T-helper 1 cell treated with Interleukin-12 subunit alpha and Interleukin-12 subunit beta and Interleukin-4 antibody, amounts not matched to agents 30 μg/mL and 1 μg/mL, for 36 hours (primary cell): ENCODE results near the gene PIK3CD.
A peak's percentile ranks its signal among the peaks of the same experiment; 100 is the strongest.
"Not testable (repeated sequence)": the region's sequence is repeated elsewhere in the genome, so short reads cannot be mapped to it uniquely, and the experiment has no call there.

Experiments
- H3K27ac Mint-ChIP-seq: one replicate; pipeline ENCODE4 v1.8.0; 2021; ENCODE audit warnings: mild to moderate bottlenecking, mixed read lengths
- H3K27me3 Mint-ChIP-seq: one replicate; pipeline ENCODE4 v1.8.0; 2021; ENCODE audit warnings: low read depth, mixed read lengths
- H3K36me3 Mint-ChIP-seq: one replicate; pipeline ENCODE4 v1.8.0; 2021; ENCODE audit warnings: low read depth, mixed read lengths
- H3K4me1 Mint-ChIP-seq: one replicate; pipeline ENCODE4 v1.8.0; 2021; ENCODE audit warnings: low read depth, mixed read lengths
- H3K4me3 Mint-ChIP-seq: one replicate; pipeline ENCODE4 v1.8.0; 2021; ENCODE audit warnings: mild to moderate bottlenecking, moderate library complexity, mixed read lengths
- H3K9me3 Mint-ChIP-seq: one replicate; pipeline ENCODE4 v1.8.0; 2021; ENCODE audit warnings: mixed read lengths

PIK3CD gene

GRCh38 chr1:9731051-9731537 lies 79.6 kb downstream of the PIK3CD start:
- H3K4me1 Mint-ChIP-seq: peaks cover 41% of the 10 kb centered on the region
- H3K27ac Mint-ChIP-seq: peak overlapping the region; percentile 74
- H3K4me3 Mint-ChIP-seq: no peak overlapping the region
- no peaks in the 10 kb centered on the region for H3K9me3 Mint-ChIP-seq
- H3K27me3 Mint-ChIP-seq: no peaks in the 10 kb centered on the region
- peaks cover 72% of the 10 kb centered on the region for H3K36me3 Mint-ChIP-seq

- Mint-ChIP-seq H3K4me1 (peaks cover 41% of the 10 kb centered on the region), H3K36me3 (peaks cover 73% of the 10 kb centered on the region), H3K9me3 (no peaks in the 10 kb centered on the region), H3K4me3 (no peak overlapping the region), H3K27me3 (no peaks in the 10 kb centered on the region), H3K27ac (peak overlapping the region; percentile 71)
Observed at GRCh38 chr1:9731561-9731960, 80.0 kb downstream of the PIK3CD start.

GRCh38 chr1:9732123-9732971 lies 80.8 kb downstream of the PIK3CD start:
- Mint-ChIP-seq H3K27ac (peak overlapping the region; percentile 71), H3K36me3 (peaks cover 68% of the 10 kb centered on the region), H3K27me3 (no peaks in the 10 kb centered on the region), H3K9me3 (no peaks in the 10 kb centered on the region), H3K4me3 (no peak overlapping the region), H3K4me1 (peaks cover 46% of the 10 kb centered on the region)

GRCh38 chr1:9733160-9733789 lies 81.7 kb downstream of the PIK3CD start:
- Mint-ChIP-seq H3K4me3 (no peak overlapping the region), H3K4me1 (peaks cover 43% of the 10 kb centered on the region), H3K27ac (peak overlapping the region; percentile 78), H3K27me3 (no peaks in the 10 kb centered on the region), H3K36me3 (peaks cover 67% of the 10 kb centered on the region), H3K9me3 (no peaks in the 10 kb centered on the region)

GRCh38 chr1:9735800-9736199 lies 84.3 kb downstream of the PIK3CD start:
- H3K36me3 Mint-ChIP-seq: peaks cover 57% of the 10 kb centered on the region
- H3K27ac Mint-ChIP-seq: peak overlapping the region; percentile 20

GRCh38 chr1:9736241-9736640 lies 84.7 kb downstream of the PIK3CD start:
- Mint-ChIP-seq H3K36me3 (peaks cover 57% of the 10 kb centered on the region), H3K27me3 (no peaks in the 10 kb centered on the region), H3K27ac (no peak overlapping the region), H3K9me3 (no peaks in the 10 kb centered on the region), H3K4me1 (peaks cover 26% of the 10 kb centered on the region), H3K4me3 (no peak overlapping the region)

More at GRCh38 chr1:9735800-9736199, 84.3 kb downstream of the PIK3CD start:
- H3K4me3 Mint-ChIP-seq: no peak overlapping the region
- H3K27me3 Mint-ChIP-seq: no peaks in the 10 kb centered on the region
- H3K4me1 Mint-ChIP-seq: peaks cover 27% of the 10 kb centered on the region
- H3K9me3 Mint-ChIP-seq: no peaks in the 10 kb centered on the region

GRCh38 chr1:9737057-9737456 lies 85.5 kb downstream of the PIK3CD start:
- Mint-ChIP-seq H3K27ac (no peak overlapping the region), H3K36me3 (peaks cover 56% of the 10 kb centered on the region), H3K9me3 (no peaks in the 10 kb centered on the region), H3K4me1 (peaks cover 22% of the 10 kb centered on the region), H3K27me3 (no peaks in the 10 kb centered on the region), H3K4me3 (no peak overlapping the region)

- Mint-ChIP-seq H3K4me1 (peaks cover 19% of the 10 kb centered on the region), H3K9me3 (no peaks in the 10 kb centered on the region), H3K27me3 (no peaks in the 10 kb centered on the region), H3K36me3 (peaks cover 52% of the 10 kb centered on the region), H3K4me3 (no peak overlapping the region), H3K27ac (no peak overlapping the region)
Observed at GRCh38 chr1:9737671-9738070, 86.1 kb downstream of the PIK3CD start.

- Mint-ChIP-seq H3K27me3 (no peaks in the 10 kb centered on the region), H3K4me1 (no peaks in the 10 kb centered on the region), H3K36me3 (peaks cover 41% of the 10 kb centered on the region), H3K4me3 (no peak overlapping the region), H3K9me3 (no peaks in the 10 kb centered on the region), H3K27ac (no peak overlapping the region)
Observed at GRCh38 chr1:9744106-9744799, 92.7 kb downstream of the PIK3CD start.

- no peaks in the 10 kb centered on the region for H3K9me3 Mint-ChIP-seq
- H3K4me3 Mint-ChIP-seq: no peak overlapping the region
- H3K27me3 Mint-ChIP-seq: no peaks in the 10 kb centered on the region
- H3K27ac Mint-ChIP-seq: no peak overlapping the region
- peaks cover 44% of the 10 kb centered on the region for H3K36me3 Mint-ChIP-seq
- H3K4me1 Mint-ChIP-seq: no peaks in the 10 kb centered on the region
Observed at GRCh38 chr1:9746211-9746610, 94.7 kb downstream of the PIK3CD start.

- H3K36me3 Mint-ChIP-seq: peaks cover 45% of the 10 kb centered on the region
- no peak overlapping the region for H3K27ac Mint-ChIP-seq
- H3K4me1 Mint-ChIP-seq: peaks cover 2% of the 10 kb centered on the region
- no peaks in the 10 kb centered on the region for H3K27me3 Mint-ChIP-seq
- H3K9me3 Mint-ChIP-seq: no peaks in the 10 kb centered on the region
- no peak overlapping the region for H3K4me3 Mint-ChIP-seq
Observed at GRCh38 chr1:9746651-9747050, 95.1 kb downstream of the PIK3CD start.

GRCh38 chr1:9748391-9748790 lies 96.9 kb downstream of the PIK3CD start:
- peaks cover 34% of the 10 kb centered on the region for H3K36me3 Mint-ChIP-seq
- H3K4me3 Mint-ChIP-seq, H3K9me3 Mint-ChIP-seq, H3K27me3 Mint-ChIP-seq, H3K27ac Mint-ChIP-seq, H3K4me1 Mint-ChIP-seq: not testable (repeated sequence)

- no peaks in the 10 kb centered on the region for H3K9me3 Mint-ChIP-seq
- no peak overlapping the region for H3K27ac Mint-ChIP-seq
- no peak overlapping the region for H3K4me3 Mint-ChIP-seq
- H3K27me3 Mint-ChIP-seq: no peaks in the 10 kb centered on the region
- peaks cover 28% of the 10 kb centered on the region for H3K36me3 Mint-ChIP-seq
- H3K4me1 Mint-ChIP-seq: peaks cover 2% of the 10 kb centered on the region
Observed at GRCh38 chr1:9749361-9749760, 97.8 kb downstream of the PIK3CD start.

- Mint-ChIP-seq H3K9me3 (no peaks in the 10 kb centered on the region), H3K36me3 (peaks cover 34% of the 10 kb centered on the region), H3K27me3 (no peaks in the 10 kb centered on the region), H3K27ac (no peak overlapping the region), H3K4me3 (no peak overlapping the region), H3K4me1 (peaks cover 4% of the 10 kb centered on the region)
Observed at GRCh38 chr1:9751971-9752370, 100.4 kb downstream of the PIK3CD start.
